ENCODE data around the gene ADH7.
"Not testable (repeated sequence)": the region's sequence is repeated elsewhere in the genome, so short reads cannot be mapped to it uniquely, and the experiment has no call there.

The ADH7 gene

DNA sequence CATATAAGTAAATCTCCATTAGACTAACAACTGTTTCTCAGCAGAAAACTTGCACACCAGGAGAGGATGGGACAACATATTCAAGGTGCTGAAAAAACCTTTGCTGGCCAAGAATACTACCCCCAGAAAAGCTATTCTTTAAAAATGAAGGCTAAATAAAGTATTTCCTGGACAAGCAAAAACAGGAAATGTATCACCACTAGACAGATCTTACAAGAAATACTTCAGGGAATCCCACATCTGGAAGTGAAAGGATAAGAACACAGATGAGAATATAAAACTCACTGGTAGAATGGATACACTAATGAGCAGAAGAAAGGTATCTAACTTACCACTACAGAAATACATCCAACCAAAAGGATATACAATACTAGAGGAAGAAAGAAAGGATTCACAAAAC is 55.6 kb downstream of the ADH7 start:
- no peak for DNase-seq (ENCODE audit: low read depth)

DNA sequence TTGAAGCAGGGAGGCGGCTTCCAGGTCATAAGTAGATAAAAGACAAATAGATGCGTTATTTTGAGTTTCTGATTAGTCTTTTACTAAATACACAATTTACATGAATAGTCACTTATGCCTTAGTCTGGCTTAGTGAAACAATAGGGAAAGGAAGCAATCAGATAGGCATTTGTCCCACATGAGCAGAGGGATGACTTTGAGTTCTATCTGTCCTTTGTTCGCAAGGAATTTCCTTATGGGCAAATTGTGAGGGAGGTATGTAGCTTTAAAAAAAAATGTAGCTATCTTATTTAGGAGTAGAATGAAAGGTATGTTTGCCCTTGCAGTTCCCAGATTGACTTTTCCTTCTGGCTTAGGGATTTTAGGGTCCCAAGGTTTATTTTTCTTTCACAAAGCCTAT is 56.3 kb downstream of the ADH7 start:
- no peak for DNase-seq (ENCODE audit: low read depth)

DNA sequence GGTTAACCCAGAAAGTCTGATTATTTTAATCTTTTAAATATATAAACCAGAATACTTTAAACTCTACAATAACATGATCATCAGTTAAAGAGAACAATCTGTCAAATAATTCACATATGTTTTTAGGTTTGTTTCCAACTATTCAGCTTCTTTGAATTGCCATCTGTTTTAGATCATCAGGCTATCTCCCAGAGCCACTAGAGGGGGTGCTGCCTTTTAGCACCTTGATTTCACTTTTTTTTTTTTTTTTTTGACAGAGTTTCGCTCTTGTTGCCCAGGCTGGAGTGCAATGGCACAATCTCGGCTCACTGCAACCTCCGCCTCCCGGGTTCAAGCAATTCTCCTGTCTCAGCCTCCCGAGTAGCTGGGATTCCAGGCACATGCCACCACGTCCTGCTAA is 57.8 kb downstream of the ADH7 start:
- not testable (repeated sequence) for DNase-seq (ENCODE audit: low read depth)

DNA sequence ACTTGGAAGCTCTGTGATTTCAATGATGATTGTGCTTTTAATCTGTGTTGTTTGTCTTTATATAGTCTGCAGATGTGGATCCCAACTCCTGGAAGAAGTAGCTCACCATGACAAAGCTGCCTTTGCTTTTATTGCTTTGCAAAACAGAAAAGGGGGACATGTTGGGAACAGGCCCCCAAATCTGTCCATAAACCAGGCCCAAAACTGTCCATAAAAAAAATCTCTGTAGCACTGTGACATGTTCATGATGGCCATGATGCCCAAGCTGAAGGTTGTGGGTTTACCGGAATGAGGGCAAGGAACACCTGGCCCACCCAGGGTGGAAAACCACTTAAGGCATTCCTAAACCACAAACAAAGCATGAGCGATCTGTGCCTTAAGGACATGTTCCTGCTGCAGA is 62.7 kb downstream of the ADH7 start:
- not testable (repeated sequence) for DNase-seq (ENCODE audit: low read depth)

DNA sequence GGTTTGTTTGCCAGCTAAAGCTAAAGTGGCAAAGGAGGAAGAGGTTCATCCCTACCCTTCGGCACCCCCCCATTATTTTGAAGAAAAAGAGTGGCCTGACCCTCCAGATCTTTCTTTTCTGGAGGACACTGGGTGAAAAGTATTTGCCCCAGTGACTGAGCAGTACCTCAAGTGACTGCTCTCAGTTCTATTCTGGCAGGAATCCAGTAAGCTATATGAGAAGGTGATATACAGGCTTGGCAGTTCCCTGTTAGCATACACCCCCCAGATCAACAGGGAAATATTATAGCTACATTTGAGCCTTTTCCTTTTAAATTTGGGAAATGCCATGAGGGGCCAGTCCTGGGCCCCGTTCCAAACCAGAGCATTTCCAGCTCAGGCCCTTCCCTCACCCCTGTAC is 67.3 kb downstream of the ADH7 start:
- DNase-seq (ENCODE audit: low read depth), result not testable (repeated sequence)

DNA sequence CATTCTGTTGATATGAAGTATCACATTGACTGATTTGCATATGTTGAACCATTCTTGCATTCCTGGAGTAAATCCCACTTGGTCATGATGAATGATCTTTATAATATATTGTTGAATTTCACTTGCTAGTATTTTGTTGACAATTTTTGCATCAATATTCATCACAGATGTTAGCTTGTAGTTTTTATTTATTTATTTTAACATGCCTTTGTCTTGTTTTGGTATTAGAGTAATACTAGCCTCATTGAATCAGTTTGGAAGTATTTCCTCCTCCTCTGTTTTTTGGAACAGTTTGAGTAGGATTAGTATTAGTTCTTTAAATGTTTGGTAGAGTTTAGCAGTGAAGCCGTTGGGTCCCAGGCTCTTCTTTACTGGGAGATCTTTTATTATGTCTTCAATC is 68.7 kb downstream of the ADH7 start:
- DNase-seq (ENCODE audit: low read depth), result no peak

DNA sequence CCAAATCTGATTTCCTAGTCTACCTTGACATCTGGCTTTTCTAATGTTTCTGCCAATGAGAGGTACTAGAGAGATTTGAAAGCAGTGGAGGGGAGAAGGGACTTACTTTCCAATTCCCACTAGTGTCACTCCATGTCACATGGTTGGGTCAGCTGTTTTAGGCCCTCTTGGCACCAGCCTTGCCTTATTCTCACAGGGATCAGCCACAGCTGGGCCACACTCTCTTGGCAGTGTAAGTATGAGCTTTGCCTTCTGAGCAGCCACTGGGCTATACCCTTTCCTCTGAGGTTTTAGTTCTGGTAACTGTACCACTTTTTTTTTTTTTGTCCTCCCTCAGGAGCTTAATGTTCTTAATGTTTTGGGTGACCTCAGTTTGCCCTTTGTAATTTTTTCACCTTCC is 72.4 kb downstream of the ADH7 start:
- DNase-seq (ENCODE audit: low read depth), result no peak
